Esophagus squamous epithelium (tissue), 5 donors: ENCODE measurements around the gene S100A1. TPM values are rescaled to one million over a fixed set of nuclear protein-coding genes. Genes with fewer than 3 reads are reported as not detected.
"Not testable (repeated sequence)": the region's sequence is repeated elsewhere in the genome, so short reads cannot be mapped to it uniquely, and the experiment has no call there.

ENCODE experiments used
- DNase-seq: peaks from one replicate; lab custom pipeline; 2025; lab: John Stamatoyannopoulos, UW
- H3K27ac ChIP-seq, 4 donors: fragments of 200-600 bp; sonication (generic); one replicate each; pipeline ENCODE4 v1.5.1; 2016 to 2019; ENCODE audit warnings: mild to moderate bottlenecking in 1 of 4
- H3K27me3 ChIP-seq, 4 donors: fragments of 200-600 bp; sonication (generic); 1 replicate in 3 of 4; 2 replicates in 1 of 4; pipeline versions ENCODE4 v1.5.1 to v1.6.0; 2017 to 2021; ENCODE audit warnings: antibody characterized with exemption in 1 of 4
- H3K36me3 ChIP-seq, 3 donors: fragments of 200-600 bp; sonication (generic); one replicate each; pipeline ENCODE4 v1.5.1; 2016 to 2019
- H3K4me1 ChIP-seq, 3 donors: fragments of 200-600 bp; sonication (generic); one replicate each; pipeline ENCODE4 v1.5.1; 2017 to 2019
- H3K4me3 ChIP-seq, 4 donors: fragments of 200-600 bp; sonication (generic); 1 replicate in 3 of 4; 2 replicates in 1 of 4; pipeline ENCODE4 v1.5.1; 2016 to 2019; ENCODE audit warnings: mild to moderate bottlenecking in 2 of 4, moderate library complexity in 1 of 4
- H3K9me3 ChIP-seq, 3 donors: fragments of 200-600 bp; sonication (generic); one replicate each; pipeline ENCODE4 v1.5.1; 2016 to 2019
- CTCF ChIP-seq, 6 experiments: fragments of 450-650 bp in 4 of 6; fragments of 200-600 bp in 2 of 6; sonication (generic) in 2 of 6; IDR thresholded peaks; one replicate each; pipeline ENCODE4 v1.5.1; 2016 to 2019; ENCODE audit warnings: antibody characterized with exemption in 6 of 6, mild to moderate bottlenecking in 4 of 6, moderate library complexity in 4 of 6
- POLR2A ChIP-seq, 4 donors: fragments of 450-650 bp; IDR thresholded peaks; one replicate each; pipeline ENCODE4 v1.6.1; 2017; ENCODE audit warnings: antibody characterized with exemption in 4 of 4, mild to moderate bottlenecking in 4 of 4, moderate library complexity in 3 of 4
- WGBS, 2 donors: methylation state at CpG; one replicate each; pipeline ENCODE4 v1.1.5; 2018; 5-methylcytosine and 5-hydroxymethylcytosine counted together
- intact Hi-C: fragments of 100-400 bp; cut with DNase I; formaldehyde crosslinking; loops from one replicate; pipeline ENCODE4 v1.15.0; 2022
- total RNA-seq, 4 donors: library from RNA; depleted of rRNA; stranded (reverse); fragments of >200 nt; gene quantifications; one replicate each; pipeline ENCODE4 v1.1.0, GENCODE V29; 2016
- donor health status: DM: yes; HTN: yes; CAD: no.

The S100A1 gene
- total RNA-seq, 4 donors from 2014 or later = 1.8 TPM; not detected in 3

DNA sequence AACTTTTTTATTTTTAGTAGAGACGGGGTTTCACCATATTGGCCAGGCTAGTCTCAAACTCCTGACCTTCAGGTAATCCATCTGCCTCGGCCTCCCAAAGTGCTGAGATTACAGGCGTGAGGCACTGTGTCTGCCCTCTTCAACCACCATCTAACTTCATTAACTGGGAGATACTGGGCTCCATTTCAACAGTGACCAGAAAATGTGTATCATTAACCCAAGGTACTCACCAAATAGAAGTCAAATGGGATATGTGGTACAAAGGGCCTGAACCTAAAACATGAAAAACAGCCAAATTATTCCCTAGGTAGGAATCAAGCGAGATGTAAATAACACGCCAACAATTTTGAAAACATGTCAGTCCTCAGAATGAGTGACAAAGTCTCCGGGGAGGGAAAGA lies 41.4 kb downstream of the S100A1 start:
- Histone ChIP-seq H3K27me3 (no peaks in the 10 kb centered on the region), H3K36me3 (peaks cover 27 to 51% (median 42%) of the 10 kb centered on the region in 3 donors), H3K4me3 (peak overlapping the region in 3 of 4 donors; percentile 76 to 87 (median 81)), H3K9me3 (no peaks in the 10 kb centered on the region), H3K4me1 (peaks cover 9 to 37% (median 12%) of the 10 kb centered on the region in 3 donors), H3K27ac (peak overlapping the region in 3 of 4 donors; percentile 86 to 92 (median 92))
- no peak for TF ChIP-seq POLR2A (IDR thresholded peaks at IDR 0.05)
- TF ChIP-seq CTCF (IDR thresholded peaks at IDR 0.05) = no peak
- WGBS, 2 donors = 79 to 83% methylated on average over 6 of the region's 6 CpGs
- intact Hi-C loops = loop anchor here (10.0 kb wide), 1 partner anchor 315 kb away; the partner anchor contains the start of gene RAB13
- no peak for DNase-seq

- DNase-seq = no peak
- peaks cover 21 to 43% (median 34%) of the 10 kb centered on the region in 3 donors for H3K36me3 ChIP-seq
- H3K27me3 ChIP-seq = no peaks in the 10 kb centered on the region
- 1% methylated on average over 15 to 21 of the region's 22 CpGs for WGBS, 2 donors
- peak overlapping the region; percentile 65 to 87 (median 78) for H3K4me3 ChIP-seq
- peaks cover 9 to 37% (median 12%) of the 10 kb centered on the region in 3 donors for H3K4me1 ChIP-seq
- H3K9me3 ChIP-seq = no peaks in the 10 kb centered on the region
- TF ChIP-seq POLR2A (IDR thresholded peaks at IDR 0.05) (no peak), CTCF (IDR thresholded peaks at IDR 0.05) (no peak)
- H3K27ac ChIP-seq = peak overlapping the region; percentile 86 to 92 (median 92)
- intact Hi-C loops = loop anchor here (10.0 kb wide), 1 partner anchor 314 kb away; the partner anchor contains the start of gene RAB13
Measured at GRCh38 chr1:153670257-153670858, 42.1 kb downstream of the S100A1 start.

DNA sequence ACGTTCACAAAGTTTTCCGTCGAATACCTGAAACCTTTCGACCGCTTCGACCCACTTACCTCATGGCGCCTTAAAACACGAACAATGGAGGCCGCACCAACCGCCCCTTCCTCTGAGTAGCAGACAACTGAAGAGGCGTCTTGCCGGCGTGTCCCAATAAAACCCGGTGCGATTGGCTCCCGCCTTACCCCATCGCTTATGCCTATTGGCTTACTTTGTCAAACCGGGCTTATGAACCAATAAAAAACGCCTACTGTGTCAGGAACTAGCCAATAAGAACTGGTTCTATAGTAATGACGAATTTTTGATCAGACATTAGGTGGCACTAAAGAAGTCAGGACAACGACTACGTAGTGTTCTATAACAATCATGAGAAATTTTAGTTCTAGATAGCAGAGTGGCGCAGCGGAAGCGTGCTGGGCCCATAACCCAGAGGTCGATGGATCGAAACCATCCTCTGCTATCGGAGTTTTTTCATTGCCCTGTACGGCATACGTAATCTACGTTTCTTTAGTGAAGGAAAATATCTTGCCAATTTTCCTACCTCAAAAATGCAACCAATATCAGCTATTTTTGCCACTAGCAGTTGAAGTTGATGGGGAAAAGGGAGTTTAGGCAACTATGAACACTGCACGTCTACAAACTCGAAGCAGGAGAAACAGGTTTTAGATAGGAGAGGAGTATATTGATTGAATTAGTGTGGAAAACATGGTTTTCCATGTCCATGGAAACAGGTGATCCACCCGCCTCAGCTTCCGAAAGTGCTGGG lies 42.8 kb downstream of the S100A1 start, which contains the start of gene ILF2:
Gene ILF2 (minus strand): TSS at position 135 of the 769 bp plus-strand sequence. CDS start 71 bp downstream, at position 64.
- H3K27ac ChIP-seq = peak within 1 kb of the TSS; percentile 86 to 93 (median 92)
- peaks cover 9 to 37% (median 12%) of the 10 kb centered on the region in 3 donors for H3K4me1 ChIP-seq
- peak; percentile 87 for DNase-seq
- peaks cover 19 to 36% (median 28%) of the 10 kb centered on the region in 3 donors for H3K36me3 ChIP-seq
- 0% methylated on average over 34 to 35 of the region's 35 CpGs for WGBS, 2 donors
- H3K27me3 ChIP-seq = no peaks in the 10 kb centered on the region
- H3K9me3 ChIP-seq = no peaks in the 10 kb centered on the region
- peak within 1 kb of the TSS; percentile 65 to 87 (median 78) for H3K4me3 ChIP-seq
- intact Hi-C loops = loop anchor here (10.0 kb wide), 1 partner anchor 314 kb away; the partner anchor contains the start of gene RAB13
- TF ChIP-seq POLR2A (IDR thresholded peaks at IDR 0.05) (peak in 3 of 4 donors; percentile 91 to 99 (median 94)), CTCF (IDR thresholded peaks at IDR 0.05) (peak in 1 of 6 experiments; percentile 24)

DNA sequence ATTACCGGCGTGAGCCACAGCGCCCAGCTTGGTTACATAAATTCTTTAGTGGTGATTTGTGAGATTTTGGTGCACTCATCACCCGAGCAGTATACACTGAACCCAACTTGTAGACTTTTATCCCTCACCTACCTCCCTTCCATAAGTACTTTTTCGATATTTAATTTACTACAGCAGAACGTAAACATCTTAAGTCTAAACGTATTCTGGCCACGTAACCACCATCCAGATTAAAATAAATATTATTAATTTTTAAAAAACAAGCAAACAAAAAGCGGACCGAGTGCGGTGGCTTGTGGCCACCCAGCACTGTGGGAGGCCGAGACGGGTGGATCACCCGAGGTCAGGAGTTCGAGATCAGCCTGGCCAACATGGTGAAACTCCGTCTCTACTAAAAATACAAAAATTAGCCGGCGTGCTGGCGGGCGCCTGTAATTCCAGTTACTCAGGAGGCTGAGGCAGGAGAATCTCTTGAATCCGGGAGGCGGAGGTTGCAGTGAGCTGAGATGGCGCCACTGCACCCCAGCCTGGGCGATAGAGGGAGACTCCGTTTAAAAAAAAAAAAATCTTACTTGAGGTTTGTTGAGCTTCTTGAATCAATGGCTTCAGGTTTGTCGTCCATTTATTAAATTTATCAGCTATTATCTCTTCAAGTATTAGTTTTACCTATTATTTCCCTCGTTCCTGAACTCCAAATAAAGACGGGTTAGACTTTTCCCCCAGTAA lies 43.6 kb downstream of the S100A1 start:
- not testable (repeated sequence) for DNase-seq, H3K27me3 ChIP-seq, H3K9me3 ChIP-seq
- intact Hi-C loops = loop anchor here (10.0 kb wide), 1 partner anchor 313 kb away; the partner anchor contains the start of gene RAB13
- 6 to 9% methylated on average over 28 of the region's 28 CpGs for WGBS, 2 donors
- H3K27ac ChIP-seq = peak overlapping the region; percentile 75 to 93 (median 88)
- H3K4me1 ChIP-seq = peaks cover 9 to 37% (median 12%) of the 10 kb centered on the region in 3 donors
- H3K36me3 ChIP-seq = peaks cover 13 to 29% (median 20%) of the 10 kb centered on the region in 3 donors
- peak in 1 of 6 experiments; percentile 11 for TF ChIP-seq CTCF (IDR thresholded peaks at IDR 0.05)
- H3K4me3 ChIP-seq = peak overlapping the region; percentile 30 to 81 (median 58)
